PFSK-1 (cell line): ENCODE results near the gene PCSK9.

Experiments used
- FOXP2 ChIP-seq: optimal IDR thresholded peaks from 2 replicates; pipeline ENCODE3; 2011; ENCODE audit warnings: borderline replicate concordance, control low read depth, inconsistent platforms; ENCODE audit not compliant: insufficient read depth; ENCODE audit errors: extremely low read length, extremely low read depth
- POLR2AphosphoS5 ChIP-seq: IDR thresholded peaks from 2 replicates; pipeline ENCODE4 v1.6.1; 2012; ENCODE audit warnings: low read depth, mild to moderate bottlenecking, control low read depth, low read length, moderate library complexity
- REST ChIP-seq, 2 experiments: IDR thresholded peaks; 2 replicates each; pipeline versions ENCODE4 v1.6.1 to v1.8.0; 2011 to 2012; ENCODE audit warnings: low read depth in 2 of 2, low read length in 2 of 2, control low read depth in 1 of 2, inconsistent platforms in 1 of 2, mild to moderate bottlenecking in 1 of 2, moderate library complexity in 1 of 2; ENCODE audit not compliant: insufficient read depth in 1 of 2
- SIN3A ChIP-seq: IDR thresholded peaks from 2 replicates; pipeline ENCODE4 v1.6.1; 2012; ENCODE audit warnings: mild to moderate bottlenecking, low read length, moderate library complexity, borderline replicate concordance; ENCODE audit not compliant: insufficient read depth
- TAF1 ChIP-seq: IDR thresholded peaks from 2 replicates; pipeline ENCODE4 v1.6.1; 2012; ENCODE audit warnings: low read length, control low read depth, borderline replicate concordance; ENCODE audit not compliant: insufficient read depth

GRCh38 chr1:55063577-55063942 lies 24.2 kb downstream of the PCSK9 start:
- TF ChIP-seq FOXP2 (no peak), POLR2AphosphoS5 (no peak), REST (IDR thresholded peaks at IDR 0.05; ENCODE audit: insufficient read depth in 1 of 2, low read depth in 2 of 2, low read length in 2 of 2) (no peak), TAF1 (no peak), SIN3A (no peak)
